ENCODE data around the gene IFI35. TPM values are rescaled to one million over a fixed set of nuclear protein-coding genes. Genes with fewer than 3 reads are reported as not detected.

The IFI35 gene
- total RNA-seq, 1 donor from 2014 or later: 17.6 TPM

- DNase-seq (ENCODE audit: low read depth): no peak
- H3K4me3 ChIP-seq (ENCODE audit: low read depth, low read length): no peak overlapping the region
- TF ChIP-seq CTCF (conservative IDR thresholded peaks at IDR 0.05; ENCODE audit: low read depth, low read length): no peak
These were observed 8.3 kb downstream of the IFI35 start for GRCh38 chr17:43014649-43015542.

- no peak overlapping the region for H3K4me3 ChIP-seq (ENCODE audit: low read depth, low read length)
- no peak for TF ChIP-seq CTCF (conservative IDR thresholded peaks at IDR 0.05; ENCODE audit: low read depth, low read length)
- no peak for DNase-seq (ENCODE audit: low read depth)
These were observed 9.0 kb downstream of the IFI35 start for GRCh38 chr17:43015579-43015978.

- H3K4me3 ChIP-seq (ENCODE audit: low read depth, low read length): no peak overlapping the region
- no peak for DNase-seq (ENCODE audit: low read depth)
- TF ChIP-seq CTCF (conservative IDR thresholded peaks at IDR 0.05; ENCODE audit: low read depth, low read length): no peak
These were observed 9.6 kb downstream of the IFI35 start for GRCh38 chr17:43016216-43016615.

GRCh38 chr17:43018008-43018853 is 11.6 kb downstream of the IFI35 start:
- TF ChIP-seq CTCF (conservative IDR thresholded peaks at IDR 0.05; ENCODE audit: low read depth, low read length): no peak
- no peak overlapping the region for H3K4me3 ChIP-seq (ENCODE audit: low read depth, low read length)
- no peak for DNase-seq (ENCODE audit: low read depth)

GRCh38 chr17:43018932-43019331 is 12.3 kb downstream of the IFI35 start:
- no peak for DNase-seq (ENCODE audit: low read depth)
- H3K4me3 ChIP-seq (ENCODE audit: low read depth, low read length): no peak overlapping the region
- no peak for TF ChIP-seq CTCF (conservative IDR thresholded peaks at IDR 0.05; ENCODE audit: low read depth, low read length)

GRCh38 chr17:43019418-43019817 is 12.8 kb downstream of the IFI35 start:
- TF ChIP-seq CTCF (conservative IDR thresholded peaks at IDR 0.05; ENCODE audit: low read depth, low read length): no peak
- no peak overlapping the region for H3K4me3 ChIP-seq (ENCODE audit: low read depth, low read length)
- no peak for DNase-seq (ENCODE audit: low read depth)

Data from epithelial cell of proximal tubule (primary cell).